ENCODE data around the gene RELL1.

RELL1 gene

GRCh38 chr4:37685823-37686372, 278 bp downstream of the RELL1 start (continued):
- TF ChIP-seq ZNF624 (tag by site-specific recombination; IDR thresholded peaks at IDR 0.05), result 0 out of 2 replicates have a peak, but pooled peaks have one; percentile 15
- peak; percentile 57 for TF ChIP-seq ZNF398 (tag by site-specific recombination; IDR thresholded peaks at IDR 0.05)

- H3K36me3 ChIP-seq (ENCODE audit: control insufficient read depth in 2 of 2, insufficient read depth in 1 of 2, low read length in 2 of 2), result no peaks in the 10 kb centered on the region
- CTCF ChIA-PET, result interaction anchor here (0.7 kb wide), 1 partner anchor 78 kb away, joined by 3 read pairs; no protein-coding TSS in a partner anchor
- no peaks in the 10 kb centered on the region for H3K9me3 ChIP-seq (ENCODE audit: control insufficient read depth, insufficient read depth, low read depth, low read length)
- H3K27ac ChIP-seq (ENCODE audit: extremely low read depth, low read depth, low read length), result peak overlapping the region; percentile 71; the same call in 1 of the 2 replicates
- H3K4me1 ChIP-seq (ENCODE audit: control insufficient read depth, insufficient read depth, low read length), result no peaks in the 10 kb centered on the region
- H3K4me3 ChIP-seq (ENCODE audit: low read depth, low read length), result peak overlapping the region; percentile 70
- POLR2A ChIA-PET, result interaction anchor here (0.6 kb wide), 1 partner anchor 73 kb away, joined by 13 read pairs; no protein-coding TSS in a partner anchor
- TF ChIP-seq GLIS1 (tag by site-specific recombination; IDR thresholded peaks at IDR 0.05), result peak; percentile 17; the same call in 1 of the 2 replicates
- TF ChIP-seq ZNF366 (tag by site-specific recombination; conservative IDR thresholded peaks at IDR 0.05), result 0 out of 2 replicates have a peak, but pooled peaks have one; percentile 11
- peak; percentile 53 for TF ChIP-seq FEZF1 (tag by site-specific recombination; IDR thresholded peaks at IDR 0.05)
- TF ChIP-seq ZFP3 (tag by site-specific recombination; IDR thresholded peaks at IDR 0.05; ENCODE audit: low read depth), result no peak
- peak; percentile 95 for TF ChIP-seq SP7 (tag by site-specific recombination; IDR thresholded peaks at IDR 0.05)
- no peak for TF ChIP-seq MEIS1 (CRISPR knock-in tag; IDR thresholded peaks at IDR 0.05; ENCODE audit: borderline replicate concordance)
- TF ChIP-seq ZNF629 (tag by site-specific recombination; IDR thresholded peaks at IDR 0.05), result peak; percentile 45; the same call in 1 of the 2 replicates
- TF ChIP-seq ZNF664 (tag by site-specific recombination; IDR thresholded peaks at IDR 0.05), result no peak
- TF ChIP-seq GFI1B (tag by site-specific recombination; IDR thresholded peaks at IDR 0.05), result no peak
- no peak for TF ChIP-seq ZNF214 (tag by site-specific recombination; IDR thresholded peaks at IDR 0.05; ENCODE audit: borderline replicate concordance)
- TF ChIP-seq ZBTB26 (tag by site-specific recombination; optimal IDR thresholded peaks at IDR 0.05), result no peak
- TF ChIP-seq ZSCAN18 (tag by site-specific recombination; IDR thresholded peaks at IDR 0.05), result no peak
- TF ChIP-seq ZNF639 (tag by site-specific recombination; IDR thresholded peaks at IDR 0.05), result no peak
- no peak for TF ChIP-seq ZNF777 (tag by site-specific recombination; IDR thresholded peaks at IDR 0.05; ENCODE audit: borderline replicate concordance)
- TF ChIP-seq ZNF133 (tag by site-specific recombination; IDR thresholded peaks at IDR 0.05), result no peak
- TF ChIP-seq ZNF335 (tag by site-specific recombination; conservative IDR thresholded peaks at IDR 0.05), result peak; percentile 53; the same call in 1 of the 2 replicates
- peak; percentile 38 for TF ChIP-seq ZNF341 (tag by site-specific recombination; IDR thresholded peaks at IDR 0.05; ENCODE audit: low read depth)
- no peak for TF ChIP-seq ZNF248 (tag by site-specific recombination; IDR thresholded peaks at IDR 0.05)
- peak; percentile 83 for TF ChIP-seq PRDM10 (tag by site-specific recombination; IDR thresholded peaks at IDR 0.05)
- no peak for TF ChIP-seq ZNF521 (tag by site-specific recombination; IDR thresholded peaks at IDR 0.05)
- no peak for TF ChIP-seq ZNF514 (tag by site-specific recombination; IDR thresholded peaks at IDR 0.05)
- TF ChIP-seq ZNF211 (tag by site-specific recombination; IDR thresholded peaks at IDR 0.05; ENCODE audit: low read depth), result no peak
- no peak for TF ChIP-seq ZNF555 (tag by site-specific recombination; conservative IDR thresholded peaks at IDR 0.05)
- TF ChIP-seq ZFP41 (tag by site-specific recombination; IDR thresholded peaks at IDR 0.05; ENCODE audit: borderline replicate concordance), result no peak
Measured at GRCh38 chr4:37685161-37685822, 884 bp downstream of the RELL1 start.
